GM10248 (cell line): ENCODE measurements around the gene ULK2.

Experiments
- CTCF ChIA-PET: fragments of 300-600 bp; sonication (Branson Sonifier 250); formaldehyde crosslinking; extraction: SDS; loops from one replicate; lab custom pipeline; 2021; ENCODE audit warnings: antibody characterized with exemption; lab: Yijun Ruan, JAX
- POLR2A ChIA-PET: fragments of 350-650 bp; sonication (Branson Sonifier 250); formaldehyde crosslinking; extraction: SDS; loops from one replicate; lab custom pipeline; 2020; ENCODE audit warnings: antibody characterized with exemption; lab: Yijun Ruan, JAX
- DNase-seq: peaks from one replicate; pipeline ENCODE4 v3.0.0; 2012; ENCODE audit errors: extremely low spot score
- TF ChIP-seq, protein P1 (sequence below): IDR thresholded peaks from 2 replicates; pipeline ENCODE4 v1.5.1; 2012; ENCODE audit warnings: mild to moderate bottlenecking, low read depth; ENCODE audit errors: extremely low read depth, missing control alignments, control extremely low read depth

ULK2 gene

DNA sequence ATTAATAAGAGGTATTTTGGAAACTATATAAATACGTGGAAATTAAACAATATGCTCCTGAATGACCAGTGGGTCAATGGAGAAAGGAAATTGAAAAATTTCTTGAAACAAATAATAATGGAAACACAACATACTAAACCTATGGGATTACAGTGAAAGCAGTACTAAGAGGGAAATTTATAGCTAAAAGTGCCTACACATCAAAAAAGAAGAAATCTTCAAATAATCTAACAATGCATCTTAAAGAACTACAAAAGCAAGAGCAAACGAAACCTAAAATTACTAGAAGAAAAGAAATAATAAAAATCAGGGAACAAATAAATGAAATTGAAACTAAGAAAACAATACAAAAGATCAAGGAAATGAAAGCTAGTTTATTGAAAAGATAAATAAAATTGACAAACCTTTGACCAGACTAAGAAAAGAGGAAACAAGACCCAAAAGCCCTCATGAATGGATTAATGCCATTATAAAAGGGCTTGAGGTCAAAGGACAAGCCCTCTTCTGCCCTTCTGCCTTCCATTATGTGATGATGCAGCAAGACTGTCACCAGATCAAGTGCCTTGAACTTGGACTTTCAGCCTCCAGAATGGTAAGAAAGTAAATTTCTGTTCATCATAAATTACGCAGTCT is 75.7 kb downstream of the ULK2 start:
- POLR2A ChIA-PET, result interaction anchor here (0.5 kb wide), 1 partner anchor 28 kb away, joined by 9 read pairs; no protein-coding TSS in a partner anchor
- TF ChIP-seq, protein P1, sequence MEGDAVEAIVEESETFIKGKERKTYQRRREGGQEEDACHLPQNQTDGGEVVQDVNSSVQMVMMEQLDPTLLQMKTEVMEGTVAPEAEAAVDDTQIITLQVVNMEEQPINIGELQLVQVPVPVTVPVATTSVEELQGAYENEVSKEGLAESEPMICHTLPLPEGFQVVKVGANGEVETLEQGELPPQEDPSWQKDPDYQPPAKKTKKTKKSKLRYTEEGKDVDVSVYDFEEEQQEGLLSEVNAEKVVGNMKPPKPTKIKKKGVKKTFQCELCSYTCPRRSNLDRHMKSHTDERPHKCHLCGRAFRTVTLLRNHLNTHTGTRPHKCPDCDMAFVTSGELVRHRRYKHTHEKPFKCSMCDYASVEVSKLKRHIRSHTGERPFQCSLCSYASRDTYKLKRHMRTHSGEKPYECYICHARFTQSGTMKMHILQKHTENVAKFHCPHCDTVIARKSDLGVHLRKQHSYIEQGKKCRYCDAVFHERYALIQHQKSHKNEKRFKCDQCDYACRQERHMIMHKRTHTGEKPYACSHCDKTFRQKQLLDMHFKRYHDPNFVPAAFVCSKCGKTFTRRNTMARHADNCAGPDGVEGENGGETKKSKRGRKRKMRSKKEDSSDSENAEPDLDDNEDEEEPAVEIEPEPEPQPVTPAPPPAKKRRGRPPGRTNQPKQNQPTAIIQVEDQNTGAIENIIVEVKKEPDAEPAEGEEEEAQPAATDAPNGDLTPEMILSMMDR, result no peak
- CTCF ChIA-PET, result interaction anchor here (0.7 kb wide), 1 partner anchor 45 kb away, joined by 3 read pairs; no protein-coding TSS in a partner anchor
- no peak for DNase-seq

DNA sequence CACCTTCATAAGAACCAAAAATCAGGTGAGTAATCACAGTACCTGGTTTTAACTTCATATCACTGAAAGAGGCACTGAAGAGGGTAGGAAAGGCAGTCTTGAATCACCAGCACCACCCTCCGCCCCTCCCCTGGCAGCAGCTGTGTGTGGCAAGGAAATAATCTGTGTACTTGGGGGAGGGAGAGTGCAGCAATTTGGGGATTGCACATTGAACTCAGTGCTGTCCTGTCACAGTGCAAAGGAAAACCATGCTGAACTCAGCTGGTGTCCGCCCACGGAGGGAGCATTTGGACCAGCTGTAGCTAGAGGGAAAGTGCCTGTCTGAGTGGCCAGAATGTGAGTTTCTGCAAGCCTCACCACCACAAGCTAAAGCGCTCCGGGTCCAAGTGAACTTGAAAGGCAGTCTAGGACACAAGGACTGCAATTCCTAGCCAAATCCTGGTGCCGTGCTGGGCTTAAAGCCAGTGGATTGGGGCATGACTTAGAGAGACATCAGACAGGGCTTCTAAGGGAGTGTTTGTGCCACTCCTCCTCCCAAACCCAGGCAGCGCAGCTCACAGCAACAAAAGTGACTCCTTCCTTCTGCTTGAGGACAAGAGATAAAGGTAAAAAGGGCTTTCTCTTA is 79.9 kb downstream of the ULK2 start:
- TF ChIP-seq, protein P1, result no peak
- no peak for DNase-seq
- CTCF ChIA-PET, result interaction anchor here (1.2 to 2.5 kb wide), 3 partner anchors 12 to 128 kb away, joined by 3 to 9 read pairs (median 4); no protein-coding TSS in a partner anchor
- POLR2A ChIA-PET, result no interaction called here

DNA sequence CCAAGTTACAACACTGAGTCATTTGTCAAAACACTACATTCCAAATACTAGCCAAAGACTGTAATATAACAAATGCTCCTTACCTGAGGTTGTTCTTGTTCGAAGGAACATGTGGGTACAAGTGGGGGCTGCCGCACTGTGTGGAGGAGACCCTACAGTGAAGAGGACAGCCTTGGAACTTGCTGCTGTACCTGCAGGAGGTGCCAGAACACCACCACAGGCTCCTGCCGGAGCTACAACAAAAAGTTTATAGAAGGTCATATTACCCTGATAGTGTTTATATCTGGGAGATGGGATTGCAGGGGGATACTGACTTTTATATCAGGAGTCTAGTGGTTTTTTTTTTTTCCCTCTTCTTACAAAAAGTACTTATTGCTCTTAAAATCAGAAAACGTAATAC is 81.9 kb downstream of the ULK2 start:
- CTCF ChIA-PET, result interaction anchor here (2.5 kb wide), 1 partner anchor 20 kb away, joined by 9 read pairs; no protein-coding TSS in a partner anchor
- POLR2A ChIA-PET, result no interaction called here
- DNase-seq, result no peak
- TF ChIP-seq, protein P1, result no peak

DNA sequence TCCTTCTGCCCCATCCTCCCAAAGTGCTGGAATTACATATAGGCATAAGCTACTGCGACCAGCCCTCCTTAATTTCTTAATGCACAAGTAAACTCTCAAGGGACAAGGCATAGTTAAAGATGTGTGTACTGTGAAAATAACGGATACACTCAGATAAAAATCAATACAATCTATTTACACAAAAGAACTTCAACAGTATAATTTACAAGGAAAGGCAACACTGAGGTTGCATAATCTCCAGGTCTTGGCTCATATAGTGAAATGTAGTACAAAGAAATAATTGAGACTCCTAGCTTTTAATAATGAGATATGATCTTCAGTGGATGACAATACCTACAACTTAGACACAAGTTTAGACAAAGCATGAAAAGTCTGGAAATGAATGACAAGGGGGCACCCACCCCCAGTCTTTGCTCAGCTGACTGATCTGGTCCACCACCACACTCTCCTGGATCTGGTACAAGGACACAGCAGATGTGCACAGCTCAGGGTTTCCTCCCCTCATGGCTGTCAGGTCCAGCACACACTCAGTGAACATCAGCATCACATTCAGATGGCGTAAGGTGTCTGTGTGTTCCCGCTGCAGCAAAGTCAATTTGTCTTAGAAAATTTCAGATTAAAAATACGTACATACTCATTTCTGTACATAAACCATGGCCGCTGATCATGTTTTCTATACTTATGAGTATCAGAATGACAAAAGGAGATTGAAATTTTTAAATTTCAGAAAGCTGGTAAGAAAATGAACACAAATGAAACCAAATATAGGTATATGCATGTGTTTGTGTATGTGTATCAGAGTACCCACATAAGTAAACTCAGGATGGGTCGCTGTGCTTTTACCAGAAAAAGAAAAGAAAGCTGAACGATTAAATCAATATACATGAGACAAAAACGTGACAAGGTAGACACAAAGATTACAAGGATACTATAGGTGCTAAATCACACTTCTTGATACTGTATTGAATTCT is 86.0 kb downstream of the ULK2 start:
- ChIA-PET CTCF (interaction anchor here (1.3 to 3.8 kb wide), 2 partner anchors 15 to 64 kb away, joined by 3 to 16 read pairs; no protein-coding TSS in a partner anchor), POLR2A (no interaction called here)
- DNase-seq, result no peak
- TF ChIP-seq, protein P1, result no peak

DNA sequence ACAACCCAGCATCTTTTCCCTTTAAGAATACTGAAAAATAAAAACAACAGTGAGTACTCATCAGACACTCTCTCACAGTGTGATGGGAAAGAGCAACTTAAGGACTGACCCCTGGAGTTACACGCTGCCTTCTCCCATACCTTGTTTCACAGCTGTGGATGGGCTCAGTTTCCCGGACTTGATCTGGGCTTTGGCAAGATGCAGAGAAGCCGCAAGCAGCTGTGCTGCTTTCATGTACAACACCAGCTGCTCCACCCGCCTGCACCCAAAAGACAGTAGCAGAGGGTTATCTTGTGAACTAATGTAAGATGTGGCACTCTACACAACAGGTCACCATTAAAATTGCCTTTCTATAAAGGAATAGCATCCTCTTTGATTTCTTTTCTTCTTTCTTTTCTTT is 86.9 kb downstream of the ULK2 start:
- ChIA-PET POLR2A (no interaction called here), CTCF (interaction anchor here (1.1 to 3.8 kb wide), 3 partner anchors 12 to 36 kb away, joined by 3 to 16 read pairs (median 4); no protein-coding TSS in a partner anchor)
- no peak for DNase-seq
- TF ChIP-seq, protein P1, result no peak

DNA sequence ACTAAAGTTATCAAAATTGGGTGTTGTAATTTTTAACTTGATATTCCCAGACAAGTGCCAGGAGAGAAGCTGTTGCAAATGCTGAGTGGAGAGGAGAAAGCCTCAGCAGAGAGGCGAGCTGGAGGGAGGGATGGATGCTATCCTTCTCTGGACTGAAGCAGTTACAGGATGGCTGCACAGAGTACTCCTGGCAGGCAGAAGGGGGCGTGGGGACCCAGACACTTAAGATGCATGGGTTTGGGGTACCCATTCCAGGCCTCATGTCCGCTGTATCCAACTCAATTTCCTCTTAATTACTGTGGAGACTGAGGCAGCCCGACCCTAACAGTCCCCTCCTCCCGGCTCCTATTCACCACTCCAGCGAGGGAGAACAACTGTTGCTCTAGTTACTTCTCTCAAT is 94.2 kb downstream of the ULK2 start:
- ChIA-PET POLR2A (no interaction called here), CTCF (interaction anchor here (1.0 to 1.3 kb wide), 5 partner anchors 9 to 126 kb away, joined by 3 read pairs; no protein-coding TSS in a partner anchor)
- TF ChIP-seq, protein P1, result no peak
- no peak for DNase-seq
